ENCODE data around the gene MAP4K2.

DNA sequence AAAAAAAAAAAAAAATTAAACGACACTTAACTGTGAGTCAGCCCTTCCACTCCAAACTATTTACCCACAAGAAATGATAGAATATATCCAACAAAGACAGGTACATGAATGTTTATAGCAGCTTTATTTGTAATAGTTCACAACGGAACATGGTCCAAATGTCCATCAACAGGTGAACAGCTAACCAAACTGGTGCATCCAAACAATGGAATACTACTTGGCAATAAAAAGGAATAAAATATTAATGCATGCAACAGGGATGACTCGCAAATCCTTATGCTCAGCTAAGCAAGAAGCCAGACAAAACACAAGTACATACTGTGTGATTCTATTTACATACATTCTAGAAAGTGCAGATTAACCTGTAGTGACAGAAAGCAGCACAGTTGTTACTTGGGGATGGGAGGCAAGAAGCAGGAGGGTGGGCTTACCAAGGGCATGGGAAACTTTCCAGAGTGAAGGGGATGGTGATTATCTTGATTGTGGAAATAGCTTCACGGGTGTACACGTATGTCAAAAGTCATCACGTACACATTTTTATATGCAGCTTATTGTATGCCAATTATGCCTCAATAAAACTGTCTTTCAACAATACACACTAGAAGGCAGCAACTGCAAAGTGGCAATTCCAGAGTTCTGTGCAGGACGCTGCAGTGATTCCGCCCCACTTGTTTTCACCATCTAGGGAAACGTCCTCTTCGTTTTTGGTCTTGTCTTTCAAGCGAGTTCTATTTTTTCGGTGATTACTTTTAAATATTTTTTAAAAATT is 18.0 kb downstream of the MAP4K2 start:
- no peak for TF ChIP-seq ARNT (IDR thresholded peaks at IDR 0.05)
- no peak for TF ChIP-seq FOXA1 (IDR thresholded peaks at IDR 0.05)
- TF ChIP-seq L3MBTL2 (conservative IDR thresholded peaks at IDR 0.05) = no peak
- no peak for TF ChIP-seq SP1 (IDR thresholded peaks at IDR 0.05)
- no peak for TF ChIP-seq HDGF (IDR thresholded peaks at IDR 0.05; ENCODE audit: borderline replicate concordance)
- no peak for TF ChIP-seq TARDBP (IDR thresholded peaks at IDR 0.05)
- no peak for TF ChIP-seq ZNF384 (IDR thresholded peaks at IDR 0.05)
- TF ChIP-seq NFRKB (IDR thresholded peaks at IDR 0.05) = no peak
- no peak for TF ChIP-seq CTBP1 (IDR thresholded peaks at IDR 0.05; ENCODE audit: borderline replicate concordance)
- TF ChIP-seq FOXM1 (IDR thresholded peaks at IDR 0.05; ENCODE audit: borderline replicate concordance) = no peak
- TF ChIP-seq, protein P1, sequence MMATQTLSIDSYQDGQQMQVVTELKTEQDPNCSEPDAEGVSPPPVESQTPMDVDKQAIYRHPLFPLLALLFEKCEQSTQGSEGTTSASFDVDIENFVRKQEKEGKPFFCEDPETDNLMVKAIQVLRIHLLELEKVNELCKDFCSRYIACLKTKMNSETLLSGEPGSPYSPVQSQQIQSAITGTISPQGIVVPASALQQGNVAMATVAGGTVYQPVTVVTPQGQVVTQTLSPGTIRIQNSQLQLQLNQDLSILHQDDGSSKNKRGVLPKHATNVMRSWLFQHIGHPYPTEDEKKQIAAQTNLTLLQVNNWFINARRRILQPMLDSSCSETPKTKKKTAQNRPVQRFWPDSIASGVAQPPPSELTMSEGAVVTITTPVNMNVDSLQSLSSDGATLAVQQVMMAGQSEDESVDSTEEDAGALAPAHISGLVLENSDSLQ (IDR thresholded peaks at IDR 0.05) = no peak
- no peak for TF ChIP-seq BHLHE40 (IDR thresholded peaks at IDR 0.05; ENCODE audit: borderline replicate concordance)
